HG03095 (cell line): ENCODE data around the gene SUCNR1.
"Not testable (repeated sequence)": the region's sequence is repeated elsewhere in the genome, so short reads cannot be mapped to it uniquely, and the experiment has no call there.

Source experiments
- ATAC-seq: cut with Tn5 transposase; IDR thresholded peaks from one replicate; pipeline ENCODE4 v1.9.1; 2021; ENCODE audit warnings: moderate library complexity; ENCODE audit not compliant: unreplicated experiment

SUCNR1 gene

GRCh38 chr3:151900460-151900859, 27.0 kb downstream of the SUCNR1 start:
- ATAC-seq = no peak

GRCh38 chr3:151900884-151901643, 27.6 kb downstream of the SUCNR1 start:
- no peak for ATAC-seq

GRCh38 chr3:151901644-151902285, 28.3 kb downstream of the SUCNR1 start:
- ATAC-seq = no peak

GRCh38 chr3:151903501-151903991, 30.1 kb downstream of the SUCNR1 start:
- no peak for ATAC-seq

- no peak for ATAC-seq
These were observed 32.2 kb downstream of the SUCNR1 start for GRCh38 chr3:151905647-151906046.

- no peak for ATAC-seq
These were observed 33.3 kb downstream of the SUCNR1 start for GRCh38 chr3:151906751-151907150.

GRCh38 chr3:151908399-151908798, 35.0 kb downstream of the SUCNR1 start:
- ATAC-seq = no peak

GRCh38 chr3:151909681-151910405, 36.4 kb downstream of the SUCNR1 start:
- ATAC-seq = no peak

GRCh38 chr3:151911462-151911861, 38.0 kb downstream of the SUCNR1 start:
- ATAC-seq = no peak

GRCh38 chr3:151912028-151912427, 38.6 kb downstream of the SUCNR1 start:
- ATAC-seq = no peak

- ATAC-seq = no peak
These were observed 43.3 kb downstream of the SUCNR1 start for GRCh38 chr3:151916781-151917180.

GRCh38 chr3:151918253-151919029, 45.0 kb downstream of the SUCNR1 start:
- ATAC-seq = no peak

- no peak for ATAC-seq
These were observed 45.5 kb downstream of the SUCNR1 start for GRCh38 chr3:151919030-151919328.

GRCh38 chr3:151919446-151919845, 46.0 kb downstream of the SUCNR1 start:
- no peak for ATAC-seq

GRCh38 chr3:151923901-151924300, 50.5 kb downstream of the SUCNR1 start:
- ATAC-seq = no peak

GRCh38 chr3:151924753-151925152, 51.3 kb downstream of the SUCNR1 start:
- no peak for ATAC-seq

- no peak for ATAC-seq
These were observed 52.0 kb downstream of the SUCNR1 start for GRCh38 chr3:151925419-151925818.

- no peak for ATAC-seq
These were observed 52.4 kb downstream of the SUCNR1 start for GRCh38 chr3:151925876-151926275.

GRCh38 chr3:151926956-151927355, 53.5 kb downstream of the SUCNR1 start:
- no peak for ATAC-seq

- not testable (repeated sequence) for ATAC-seq
These were observed 54.6 kb downstream of the SUCNR1 start for GRCh38 chr3:151927915-151928525.

GRCh38 chr3:151931171-151931570, 57.7 kb downstream of the SUCNR1 start:
- no peak for ATAC-seq
